ENCODE measurements around the gene SORCS1. TPM values are rescaled to one million over a fixed set of nuclear protein-coding genes. Genes with fewer than 3 reads are reported as not detected.

Gene SORCS1
- total and polyA plus RNA-seq, 2 donors (not counting 1 experiment from before 2014, with no cell fraction given) = under 0.01 to 0.01 TPM

DNA sequence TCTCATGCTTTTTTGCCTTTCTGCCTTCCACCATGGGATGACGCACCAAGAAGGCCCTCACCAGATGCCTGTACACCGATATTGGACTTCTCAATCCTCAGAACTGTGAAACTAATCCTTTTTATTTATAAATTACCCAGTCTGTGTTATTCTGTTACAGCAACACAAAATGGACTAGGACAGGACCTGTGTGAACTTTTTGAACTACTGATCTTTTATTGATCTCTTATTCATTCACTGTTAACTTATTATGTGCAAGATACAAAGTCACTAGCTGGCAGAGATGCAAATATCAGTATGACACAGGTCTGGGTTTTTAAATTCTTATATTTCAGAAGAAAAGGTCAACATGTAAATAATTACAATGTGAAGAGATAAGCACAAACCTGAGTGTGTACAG, 635.8 kb downstream of the SORCS1 start:
- H3K9ac ChIP-seq (ENCODE audit: insufficient read depth, low read length) = no peak overlapping the region
- H3K4me1 ChIP-seq (ENCODE audit: control insufficient read depth, extremely low read depth, insufficient read depth, low read length) = no peaks in the 10 kb centered on the region
- H2AFZ ChIP-seq (ENCODE audit: low read length) = no peak overlapping the region
- no peaks in the 10 kb centered on the region for H3K36me3 ChIP-seq (ENCODE audit: control insufficient read depth, insufficient read depth, low read length)
- no peak overlapping the region for H3K27ac ChIP-seq (ENCODE audit: insufficient read depth, low read length)
- no peak for DNase-seq (ENCODE audit: low read depth in 2 of 2)
- no peaks in the 10 kb centered on the region for H3K9me3 ChIP-seq (ENCODE audit: control insufficient read depth, insufficient read depth, low read depth, low read length)
- H3K79me2 ChIP-seq (ENCODE audit: control insufficient read depth, insufficient read depth, low read length) = no peaks in the 10 kb centered on the region
- H4K20me1 ChIP-seq (ENCODE audit: control insufficient read depth, extremely low read depth, insufficient read depth, low read length) = no peaks in the 10 kb centered on the region
- no peak for TF ChIP-seq CTCF (conservative IDR thresholded peaks at IDR 0.05 in 1 of 2, IDR thresholded peaks at IDR 0.05 in 1 of 2; ENCODE audit: low read depth in 1 of 2, low read length in 2 of 2)
- TF ChIP-seq EZH2 (IDR thresholded peaks at IDR 0.05; ENCODE audit: low read length, missing control alignments) = no peak
- no peak overlapping the region for H3K4me3 ChIP-seq (replicated peaks in 1 of 4; ENCODE audit: control extremely low read depth in 1 of 4, insufficient read depth in 1 of 4, low read depth in 3 of 4, low read length in 4 of 4)
- H3K27me3 ChIP-seq (ENCODE audit: control insufficient read depth, insufficient read depth, low read length) = no peaks in the 10 kb centered on the region
- no peak overlapping the region for H3K4me2 ChIP-seq (ENCODE audit: extremely low read depth, insufficient read depth, low read length)

GRCh38 chr10:106525835-106526234, 638.7 kb downstream of the SORCS1 start:
- Histone ChIP-seq H3K27me3 (ENCODE audit: control insufficient read depth, insufficient read depth, low read length) (no peaks in the 10 kb centered on the region), H3K4me3 (replicated peaks in 1 of 4; ENCODE audit: control extremely low read depth in 1 of 4, insufficient read depth in 1 of 4, low read depth in 3 of 4, low read length in 4 of 4) (no peak overlapping the region), H3K27ac (ENCODE audit: insufficient read depth, low read length) (no peak overlapping the region), H4K20me1 (ENCODE audit: control insufficient read depth, extremely low read depth, insufficient read depth, low read length) (no peaks in the 10 kb centered on the region), H3K9ac (ENCODE audit: insufficient read depth, low read length) (no peak overlapping the region), H3K79me2 (ENCODE audit: control insufficient read depth, insufficient read depth, low read length) (no peaks in the 10 kb centered on the region), H3K4me1 (ENCODE audit: control insufficient read depth, extremely low read depth, insufficient read depth, low read length) (no peaks in the 10 kb centered on the region), H3K4me2 (ENCODE audit: extremely low read depth, insufficient read depth, low read length) (no peak overlapping the region), H3K36me3 (ENCODE audit: control insufficient read depth, insufficient read depth, low read length) (no peaks in the 10 kb centered on the region), H2AFZ (ENCODE audit: low read length) (no peak overlapping the region), H3K9me3 (ENCODE audit: control insufficient read depth, insufficient read depth, low read depth, low read length) (no peaks in the 10 kb centered on the region)
- DNase-seq (ENCODE audit: low read depth in 2 of 2) = no peak
- TF ChIP-seq EZH2 (IDR thresholded peaks at IDR 0.05; ENCODE audit: low read length, missing control alignments) (no peak), CTCF (conservative IDR thresholded peaks at IDR 0.05 in 1 of 2, IDR thresholded peaks at IDR 0.05 in 1 of 2; ENCODE audit: low read depth in 1 of 2, low read length in 2 of 2) (no peak)
